HepG2 (cell line): ENCODE measurements around the gene HAX1.

Source experiments
- CTCF ChIP-seq: sonication (generic); formaldehyde crosslinking; IDR thresholded peaks from 2 replicates; pipeline ENCODE4 v1.5.0; 2020; ENCODE audit warnings: mild to moderate bottlenecking, missing genetic modification reagents, moderate library complexity
- KDM4B ChIP-seq: sonication (generic); formaldehyde crosslinking; IDR thresholded peaks from 2 replicates; pipeline ENCODE4 v1.4.0; 2020; ENCODE audit warnings: missing genetic modification reagents
- MYC ChIP-seq: sonication (generic); formaldehyde crosslinking; IDR thresholded peaks from 2 replicates; pipeline ENCODE4 v1.9.0; 2021; ENCODE audit warnings: missing genetic modification reagents, borderline replicate concordance
- MZF1 ChIP-seq: sonication (generic); formaldehyde crosslinking; IDR thresholded peaks from 2 replicates; pipeline ENCODE4 v1.8.1; 2023; ENCODE audit warnings: mild to moderate bottlenecking, missing genetic modification reagents, borderline replicate concordance
- NFYB ChIP-seq: sonication (generic); formaldehyde crosslinking; IDR thresholded peaks from 2 replicates; pipeline ENCODE4 v1.4.0; 2020; ENCODE audit warnings: missing genetic modification reagents
- POLR2A ChIP-seq, 2 experiments: IDR thresholded peaks; 2 replicates each; pipeline ENCODE4 v1.6.1; 2011; ENCODE audit warnings: low read depth in 2 of 2, low read length in 2 of 2, mild to moderate bottlenecking in 1 of 2, moderate library complexity in 1 of 2; ENCODE audit not compliant: insufficient read depth in 1 of 2
- PREB ChIP-seq: sonication (generic); formaldehyde crosslinking; IDR thresholded peaks from 2 replicates; pipeline ENCODE4 v1.4.0; 2020; ENCODE audit warnings: missing genetic modification reagents
- ZMYM4 ChIP-seq: sonication (generic); formaldehyde crosslinking; IDR thresholded peaks from 2 replicates; pipeline ENCODE4 v1.8.1; 2023; ENCODE audit warnings: mild to moderate bottlenecking, missing genetic modification reagents
- ZNF335 ChIP-seq: sonication (generic); formaldehyde crosslinking; IDR thresholded peaks from 2 replicates; pipeline ENCODE4 v1.4.0; 2020; ENCODE audit warnings: missing genetic modification reagents

- TF ChIP-seq CTCF (no peak), POLR2A (IDR thresholded peaks at IDR 0.05; ENCODE audit: insufficient read depth in 1 of 2, low read depth in 2 of 2, low read length in 2 of 2) (no peak), PREB (CRISPR knock-in tag) (no peak), MYC (CRISPR knock-in tag) (no peak), ZMYM4 (no peak), NFYB (no peak), ZNF335 (CRISPR knock-in tag) (no peak), KDM4B (no peak), MZF1 (CRISPR knock-in tag) (no peak)
These were observed 51.8 kb downstream of the HAX1 start for GRCh38 chr1:154324241-154324640.
